ENCODE data around the gene KIF4A. TPM values are rescaled to one million over a fixed set of nuclear protein-coding genes. Genes with fewer than 3 reads are reported as not detected.
A peak's percentile ranks its signal among the peaks of the same experiment; 100 is the strongest.

Gene KIF4A
- total RNA-seq, 2 experiments from 2014 or later, result 29.9 to 40.7 TPM

DNA sequence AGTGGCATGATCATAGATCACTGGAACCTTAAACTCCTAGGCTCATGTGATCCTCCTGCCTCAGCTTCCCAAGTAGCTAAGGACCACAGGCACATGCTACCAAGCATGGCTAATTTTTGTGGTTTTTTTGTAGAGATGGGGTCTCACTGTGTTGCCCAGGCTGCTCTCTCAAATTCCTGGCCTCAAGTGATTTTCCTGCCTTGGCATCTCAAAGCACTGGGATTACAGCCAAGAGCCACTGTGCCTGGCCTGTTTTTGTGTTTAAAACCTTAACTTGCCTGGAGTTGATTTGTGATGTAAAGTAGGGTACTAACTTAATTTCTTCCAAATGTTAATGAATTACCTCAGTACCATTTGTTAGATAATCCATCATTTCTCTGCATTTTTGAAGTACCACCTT, 177.1 kb downstream of the KIF4A start:
- CTCF ChIA-PET (ENCODE audit: unreplicated experiment), result no interaction called here
- Histone ChIP-seq H3K36me3 (ENCODE audit: insufficient read depth, low read length) (no peaks in the 10 kb centered on the region), H3K4me1 (ENCODE audit: insufficient read depth, low read length, poor library complexity, severe bottlenecking) (no peaks in the 10 kb centered on the region), H3K79me2 (ENCODE audit: insufficient read depth, low read depth, low read length) (no peaks in the 10 kb centered on the region), H3K27ac (ENCODE audit: low read depth, low read length, poor library complexity, severe bottlenecking) (no peak overlapping the region), H3K9me3 (ENCODE audit: low read length) (no peaks in the 10 kb centered on the region), H3K4me2 (ENCODE audit: low read length) (no peak overlapping the region), H2AFZ (ENCODE audit: low read length) (no peak overlapping the region), H4K20me1 (ENCODE audit: insufficient read depth, low read length) (no peaks in the 10 kb centered on the region), H3K4me3 (ENCODE audit: low read depth, low read length, poor library complexity, severe bottlenecking) (no peak overlapping the region), H3K9me2 (ENCODE audit: insufficient read depth, low read length) (no peaks in the 10 kb centered on the region)
- DNase-seq (ENCODE audit: low spot score), result no peak
- POLR2A ChIA-PET, result no interaction called here
- intact Hi-C loops (cut with micrococcal nuclease; ENCODE audit: unreplicated experiment), result no loop called here
- no TSS peak for BruUV-seq (replicated peaks)
- no peak for TF ChIP-seq CTCF (conservative IDR thresholded peaks at IDR 0.05; ENCODE audit: low read length)
- no peak for TF ChIP-seq EZH2phosphoT487 (IDR thresholded peaks at IDR 0.05; ENCODE audit: borderline replicate concordance, low read depth, low read length)

DNA sequence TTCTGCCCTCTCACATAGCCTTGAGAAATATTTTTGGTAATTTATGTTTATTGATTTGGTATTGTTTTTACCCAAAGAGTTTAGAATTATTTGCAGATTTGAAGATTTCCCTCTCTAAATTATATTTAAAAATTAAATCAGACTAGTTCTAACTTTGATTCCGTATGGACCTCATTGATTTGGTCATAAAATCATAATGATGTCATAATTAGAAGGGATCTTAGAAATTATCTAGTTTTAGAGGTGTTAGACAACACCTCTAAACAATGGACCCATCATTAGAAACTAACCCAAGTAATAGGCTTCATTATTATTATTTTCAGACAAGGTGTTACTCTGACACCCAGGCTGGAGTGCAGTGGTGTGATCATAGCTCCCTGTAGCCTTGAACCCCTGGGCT, 178.8 kb downstream of the KIF4A start:
- Histone ChIP-seq H3K9me2 (ENCODE audit: insufficient read depth, low read length) (no peaks in the 10 kb centered on the region), H4K20me1 (ENCODE audit: insufficient read depth, low read length) (no peaks in the 10 kb centered on the region), H3K9me3 (ENCODE audit: low read length) (no peaks in the 10 kb centered on the region), H3K27ac (ENCODE audit: low read depth, low read length, poor library complexity, severe bottlenecking) (no peak overlapping the region), H3K36me3 (ENCODE audit: insufficient read depth, low read length) (no peaks in the 10 kb centered on the region), H2AFZ (ENCODE audit: low read length) (no peak overlapping the region), H3K79me2 (ENCODE audit: insufficient read depth, low read depth, low read length) (no peaks in the 10 kb centered on the region), H3K4me2 (ENCODE audit: low read length) (no peak overlapping the region), H3K4me3 (ENCODE audit: low read depth, low read length, poor library complexity, severe bottlenecking) (no peak overlapping the region), H3K4me1 (ENCODE audit: insufficient read depth, low read length, poor library complexity, severe bottlenecking) (no peaks in the 10 kb centered on the region)
- DNase-seq (ENCODE audit: low spot score), result no peak
- ChIA-PET POLR2A (no interaction called here), CTCF (ENCODE audit: unreplicated experiment) (no interaction called here)
- intact Hi-C loops (cut with micrococcal nuclease; ENCODE audit: unreplicated experiment), result no loop called here
- no peak for TF ChIP-seq CTCF (conservative IDR thresholded peaks at IDR 0.05; ENCODE audit: low read length)
- no peak for TF ChIP-seq EZH2phosphoT487 (IDR thresholded peaks at IDR 0.05; ENCODE audit: borderline replicate concordance, low read depth, low read length)
- BruUV-seq (replicated peaks), result no TSS peak

Small RNA genes within 50 kb of the gene (small RNA-seq; reads per million reads assigned to genes)
- not detected for gene RNA5SP507
- gene RNU4-81P, result not detected
- 2.8 reads per million, percentile 84 among the genes with 10 or more reads in this experiment for gene RNY4P23

Other genes with a start within 250 kb of the KIF4A start
- gene AWAT2, start 240.2 kb upstream of the KIF4A start, total RNA-seq (2014; rRNA removed; shearing (Covaris generic)), result not detected in 2 replicates
- not detected in 2 replicates for gene AWAT2, start 240.2 kb upstream of the KIF4A start, total RNA-seq (2022)
- gene OTUD6A, start 227.6 kb upstream of the KIF4A start, total RNA-seq (2014; rRNA removed; shearing (Covaris generic)), result not detected in 2 replicates
- gene OTUD6A, start 227.6 kb upstream of the KIF4A start, total RNA-seq (2022), result not detected in 2 replicates
- 47.2 and 60.0 TPM in 2 replicates for gene IGBP1, start 156.7 kb upstream of the KIF4A start, total RNA-seq (2014; rRNA removed; shearing (Covaris generic))
- gene IGBP1, start 156.7 kb upstream of the KIF4A start, total RNA-seq (2022), result 60.5 and 61.7 TPM in 2 replicates
- not detected in 2 replicates for gene DGAT2L6, start 112.6 kb upstream of the KIF4A start, total RNA-seq (2014; rRNA removed; shearing (Covaris generic))
- gene DGAT2L6, start 112.6 kb upstream of the KIF4A start, total RNA-seq (2022), result not detected in 2 replicates
- gene AWAT1, start 55.4 kb upstream of the KIF4A start, total RNA-seq (2014; rRNA removed; shearing (Covaris generic)), result not detected in 2 replicates
- gene AWAT1, start 55.4 kb upstream of the KIF4A start, total RNA-seq (2022), result not detected in 2 replicates
- gene P2RY4, start 29.9 kb upstream of the KIF4A start, total RNA-seq (2014; rRNA removed; shearing (Covaris generic)), result 0.16 and 0.31 TPM in 2 replicates
- gene P2RY4, start 29.9 kb upstream of the KIF4A start, total RNA-seq (2022), result 0.21 and 0.46 TPM in 2 replicates
- gene ARR3, start 21.8 kb upstream of the KIF4A start, total RNA-seq (2014; rRNA removed; shearing (Covaris generic)), result not detected in 2 replicates
- gene ARR3, start 21.8 kb upstream of the KIF4A start, total RNA-seq (2022), result not detected in 2 replicates
- not detected in 2 replicates for gene RAB41, start 7.9 kb upstream of the KIF4A start, total RNA-seq (2014; rRNA removed; shearing (Covaris generic))
- not detected in 2 replicates for gene RAB41, start 7.9 kb upstream of the KIF4A start, total RNA-seq (2022)
- gene PDZD11, start 177 bp upstream of the KIF4A start, total RNA-seq (2014; rRNA removed; shearing (Covaris generic)), result 23.0 and 23.3 TPM in 2 replicates
- gene PDZD11, start 177 bp upstream of the KIF4A start, total RNA-seq (2022), result 27.4 and 30.3 TPM in 2 replicates
- 0.16 TPM in 1 of 2 replicates, not detected in the other for gene GDPD2, start 133.2 kb downstream of the KIF4A start, total RNA-seq (2014; rRNA removed; shearing (Covaris generic))
- not detected in 2 replicates for gene GDPD2, start 133.2 kb downstream of the KIF4A start, total RNA-seq (2022)
- 0.06 TPM in 1 of 2 replicates, not detected in the other for gene DLG3, start 154.7 kb downstream of the KIF4A start, total RNA-seq (2014; rRNA removed; shearing (Covaris generic))
- 0.09 TPM in 1 of 2 replicates, not detected in the other for gene DLG3, start 154.7 kb downstream of the KIF4A start, total RNA-seq (2022)

Measured in OCI-LY7 (cell line).